Measurements from ENCODE around the gene CCSER1. TPM values are rescaled to one million over a fixed set of nuclear protein-coding genes. Genes with fewer than 3 reads are reported as not detected.

The CCSER1 gene
- total and polyA plus RNA-seq, 2 experiments from 2014 or later, result 2.9 to 3.4 TPM

- TF ChIP-seq REST (IDR thresholded peaks at IDR 0.05; ENCODE audit: unreplicated experiment), result no peak
- no peak for TF ChIP-seq ZNF331 (CRISPR knock-in tag; IDR thresholded peaks at IDR 0.05; ENCODE audit: low read depth)
- TF ChIP-seq ETS1 (IDR thresholded peaks at IDR 0.05), result no peak
- no peak for TF ChIP-seq NANOG (IDR thresholded peaks at IDR 0.05; ENCODE audit: borderline replicate concordance)
- no peak for TF ChIP-seq ZNF114 (CRISPR knock-in tag; IDR thresholded peaks at IDR 0.05)
- no peak for TF ChIP-seq CREB1 (CRISPR knock-in tag; IDR thresholded peaks at IDR 0.05; ENCODE audit: low read depth)
Measured at GRCh38 chr4:90841676-90842075, 714.5 kb downstream of the CCSER1 start (continued).

GRCh38 chr4:90842960-90843359 lies 715.8 kb downstream of the CCSER1 start:
- no peak overlapping the region for H3K27ac Mint-ChIP-seq
- peaks cover 4% of the 10 kb centered on the region; the same call in 2 of the 3 replicates for H3K4me1 Mint-ChIP-seq
- peaks cover 5% of the 10 kb centered on the region for H3K27me3 Mint-ChIP-seq (ENCODE audit: insufficient read depth, low read depth, poor library complexity)
- H3K9me3 Mint-ChIP-seq, result no peaks in the 10 kb centered on the region; the same call in 2 of the 3 replicates
- TF ChIP-seq REST (IDR thresholded peaks at IDR 0.05; ENCODE audit: unreplicated experiment) (no peak), CTCF (conservative IDR thresholded peaks at IDR 0.05; ENCODE audit: low read depth in 2 of 2) (no peak), EZH2phosphoT487 (IDR thresholded peaks at IDR 0.05; ENCODE audit: unreplicated experiment) (no peak), ETS1 (IDR thresholded peaks at IDR 0.05) (no peak), CREB1 (CRISPR knock-in tag; IDR thresholded peaks at IDR 0.05; ENCODE audit: low read depth) (no peak), JUNB (IDR thresholded peaks at IDR 0.05; ENCODE audit: unreplicated experiment) (no peak), ZNF114 (CRISPR knock-in tag; IDR thresholded peaks at IDR 0.05) (no peak), STAT1 (IDR thresholded peaks at IDR 0.05; ENCODE audit: unreplicated experiment) (no peak), ZNF331 (CRISPR knock-in tag; IDR thresholded peaks at IDR 0.05; ENCODE audit: low read depth) (no peak), NANOG (IDR thresholded peaks at IDR 0.05; ENCODE audit: borderline replicate concordance) (no peak)
- Histone ChIP-seq H2AFZ (no peak overlapping the region), H3K4me3 (no peak overlapping the region), H3K79me2 (replicated peaks; ENCODE audit: insufficient read depth) (no peaks in the 10 kb centered on the region), H3K4me1 (ENCODE audit: insufficient read depth) (no peaks in the 10 kb centered on the region), H4K20me1 (replicated peaks; ENCODE audit: insufficient read depth) (no peaks in the 10 kb centered on the region), H3K4me2 (no peak overlapping the region), H3K36me3 (ENCODE audit: insufficient read depth) (no peaks in the 10 kb centered on the region), H3K9me2 (ENCODE audit: insufficient read depth) (peaks cover 4% of the 10 kb centered on the region; the same call in 1 of the 2 replicates), H3F3A (replicated peaks; ENCODE audit: low read depth) (no peaks in the 10 kb centered on the region), H3K27me3 (ENCODE audit: insufficient read depth) (no peaks in the 10 kb centered on the region), H3K27ac (ENCODE audit: low read depth) (no peak overlapping the region)
- no peak overlapping the region for H3K4me3 Mint-ChIP-seq
- DNase-seq (ENCODE audit: low spot score) (no peak), ATAC-seq (no peak)
- peaks cover 11% of the 10 kb centered on the region; the same call in 2 of the 3 replicates for H3K36me3 Mint-ChIP-seq (ENCODE audit: low read depth)
